ENCODE data around the gene SOD1.
"Not testable (repeated sequence)": the region's sequence is repeated elsewhere in the genome, so short reads cannot be mapped to it uniquely, and the experiment has no call there.

The SOD1 gene

DNA sequence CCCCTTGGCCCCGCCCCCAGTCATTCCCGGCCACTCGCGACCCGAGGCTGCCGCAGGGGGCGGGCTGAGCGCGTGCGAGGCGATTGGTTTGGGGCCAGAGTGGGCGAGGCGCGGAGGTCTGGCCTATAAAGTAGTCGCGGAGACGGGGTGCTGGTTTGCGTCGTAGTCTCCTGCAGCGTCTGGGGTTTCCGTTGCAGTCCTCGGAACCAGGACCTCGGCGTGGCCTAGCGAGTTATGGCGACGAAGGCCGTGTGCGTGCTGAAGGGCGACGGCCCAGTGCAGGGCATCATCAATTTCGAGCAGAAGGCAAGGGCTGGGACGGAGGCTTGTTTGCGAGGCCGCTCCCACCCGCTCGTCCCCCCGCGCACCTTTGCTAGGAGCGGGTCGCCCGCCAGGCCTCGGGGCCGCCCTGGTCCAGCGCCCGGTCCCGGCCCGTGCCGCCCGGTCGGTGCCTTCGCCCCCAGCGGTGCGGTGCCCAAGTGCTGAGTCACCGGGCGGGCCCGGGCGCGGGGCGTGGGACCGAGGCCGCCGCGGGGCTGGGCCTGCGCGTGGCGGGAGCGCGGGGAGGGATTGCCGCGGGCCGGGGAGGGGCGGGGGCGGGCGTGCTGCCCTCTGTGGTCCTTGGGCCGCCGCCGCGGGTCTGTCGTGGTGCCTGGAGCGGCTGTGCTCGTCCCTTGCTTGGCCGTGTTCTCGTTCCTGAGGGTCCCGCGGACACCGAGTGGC lies at the start of gene SOD1:
Gene SOD1 (plus strand): TSS at position 158 of the 723 bp plus-strand sequence. CDS start 77 bp downstream, at position 235.
- peak; percentile 63 for DNase-seq (ENCODE audit: low read depth, low spot score)

DNA sequence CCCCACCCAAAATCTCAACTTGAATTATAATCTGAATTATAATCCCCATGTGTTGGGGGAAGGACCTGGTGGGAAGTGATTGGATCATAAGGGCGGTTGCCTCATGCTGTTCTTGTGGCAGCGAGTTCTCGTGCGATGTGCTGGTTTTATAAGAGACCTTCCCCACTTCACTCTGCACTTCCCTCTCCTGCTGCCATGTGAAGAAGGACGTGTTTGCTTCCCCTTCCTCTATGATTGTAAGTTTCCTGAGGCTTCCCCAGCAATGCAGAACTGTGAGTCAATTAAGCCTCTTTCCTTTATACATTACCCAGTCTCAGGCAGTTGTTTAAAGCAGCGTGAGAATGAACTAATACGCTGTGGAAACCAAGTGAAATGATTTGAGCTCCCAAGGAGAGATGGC lies 48.0 kb upstream of the SOD1 start:
- no peak for DNase-seq (ENCODE audit: low read depth, low spot score)

DNA sequence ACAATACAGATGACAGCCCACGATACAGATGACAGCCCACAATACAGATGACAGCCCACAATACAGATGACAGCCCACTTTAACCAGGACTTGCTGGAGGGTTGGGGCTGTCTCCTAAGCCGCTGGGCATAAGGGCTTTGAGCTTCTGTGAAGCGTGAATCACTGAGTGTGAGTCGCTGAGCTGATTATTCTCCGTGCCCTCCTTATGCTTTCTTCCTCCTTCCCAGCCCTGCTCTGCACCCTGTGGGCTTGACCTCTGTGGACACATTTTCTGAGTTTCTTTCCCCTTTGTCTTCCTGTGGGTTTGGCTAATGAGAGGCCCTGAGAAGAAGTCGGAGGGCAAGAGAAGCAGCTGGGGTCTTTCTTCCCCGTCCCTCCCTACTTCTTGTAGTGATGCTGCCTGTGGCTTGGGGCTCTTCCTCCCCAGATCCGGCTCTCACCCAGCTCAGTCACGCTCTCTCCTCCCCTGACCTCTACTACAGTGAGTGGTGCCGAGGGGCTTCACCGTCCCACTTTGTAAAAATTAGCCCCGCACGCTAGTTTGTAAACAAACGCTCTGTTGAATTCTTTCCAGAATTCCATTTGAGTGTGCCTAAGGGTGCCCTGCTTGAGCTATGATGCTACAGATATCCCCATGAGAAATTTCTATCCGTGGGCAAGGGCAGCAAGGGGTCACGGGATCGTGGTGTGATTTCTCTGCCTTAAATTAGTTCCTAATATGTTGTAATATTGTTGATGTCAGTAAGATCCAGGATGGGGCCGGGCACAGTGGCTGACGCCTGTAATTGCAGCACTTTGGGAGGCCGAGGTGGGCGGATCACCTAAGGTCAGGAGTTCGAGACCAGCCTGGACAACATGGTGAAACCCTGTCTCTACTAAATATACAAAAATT lies 46.4 kb upstream of the SOD1 start:
- DNase-seq (ENCODE audit: low read depth, low spot score) = no peak

DNA sequence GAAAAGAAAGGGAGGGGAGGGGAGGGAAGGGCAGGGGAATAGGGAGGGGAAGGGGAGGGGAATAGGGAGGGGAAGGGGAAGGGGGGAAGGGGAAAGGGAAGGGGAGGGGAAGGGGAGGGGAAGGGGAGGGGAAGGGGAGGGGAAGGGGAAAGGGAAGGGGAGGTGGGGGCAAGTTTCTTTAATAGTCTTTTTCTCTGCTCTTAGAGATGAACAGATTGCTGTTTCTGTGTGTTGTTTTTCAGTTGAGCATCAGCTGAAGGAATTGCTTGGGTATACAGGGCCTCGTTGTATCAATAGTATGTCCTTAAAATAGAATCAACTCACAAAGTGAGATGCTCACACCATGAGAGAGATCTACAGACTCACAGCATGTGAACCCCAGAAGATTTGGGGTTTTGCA lies 44.8 kb upstream of the SOD1 start:
- DNase-seq (ENCODE audit: low read depth, low spot score) = no peak

DNA sequence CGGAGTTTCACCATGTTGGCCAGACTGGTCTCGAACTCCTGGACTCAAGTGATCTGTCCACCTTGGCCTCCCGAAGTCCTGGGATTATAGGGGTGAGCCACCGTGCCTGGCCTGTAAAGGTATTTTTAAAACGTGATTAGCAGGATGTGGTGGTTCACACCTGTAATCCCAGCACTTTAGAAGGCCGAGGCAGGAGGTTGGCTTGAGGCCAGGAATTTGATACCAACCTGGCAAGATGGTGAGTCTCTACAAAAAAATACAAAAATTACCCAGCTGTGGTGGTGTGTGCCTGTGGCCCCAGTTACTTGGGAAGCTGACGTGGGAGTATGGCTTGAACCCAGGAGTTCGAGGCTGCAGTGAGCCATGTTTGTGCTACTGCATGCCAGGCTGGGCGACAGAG lies 43.3 kb upstream of the SOD1 start:
- no peak for DNase-seq (ENCODE audit: low read depth, low spot score)

DNA sequence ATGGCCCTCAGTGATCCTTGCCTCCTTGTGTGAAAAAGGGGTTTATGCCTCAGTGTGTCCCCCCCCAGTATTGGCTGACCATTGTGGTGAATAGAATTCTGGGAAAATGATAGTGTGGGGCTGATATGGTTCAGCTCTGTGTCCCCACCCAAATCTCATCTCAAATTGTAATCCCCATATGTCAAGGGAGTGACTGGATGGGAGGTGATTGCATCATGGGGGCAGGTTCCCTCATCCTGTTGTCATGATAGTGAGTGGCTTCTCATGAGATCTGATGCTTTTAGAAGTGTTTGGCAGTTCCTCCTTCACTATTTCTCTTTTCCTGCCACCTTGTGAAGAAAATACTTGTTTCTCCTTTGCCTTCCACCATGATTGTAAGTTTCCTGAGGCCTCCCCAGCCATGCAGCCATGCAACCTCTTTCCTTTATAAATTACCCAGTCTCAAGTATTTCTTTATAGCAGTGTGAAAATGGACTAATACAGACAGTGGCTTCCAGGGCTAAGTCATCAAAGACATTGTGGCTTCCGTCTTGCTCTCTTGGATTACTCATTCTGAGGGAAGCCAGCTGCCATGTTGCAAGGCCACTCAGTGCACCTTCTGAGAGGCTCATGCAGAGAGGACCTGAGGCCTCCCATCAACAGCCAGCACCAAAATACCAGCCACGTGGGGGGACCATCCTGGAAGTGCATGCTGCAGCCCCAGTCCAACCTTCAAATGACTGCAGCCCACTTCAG lies 40.6 kb upstream of the SOD1 start:
- DNase-seq (ENCODE audit: low read depth, low spot score) = no peak

DNA sequence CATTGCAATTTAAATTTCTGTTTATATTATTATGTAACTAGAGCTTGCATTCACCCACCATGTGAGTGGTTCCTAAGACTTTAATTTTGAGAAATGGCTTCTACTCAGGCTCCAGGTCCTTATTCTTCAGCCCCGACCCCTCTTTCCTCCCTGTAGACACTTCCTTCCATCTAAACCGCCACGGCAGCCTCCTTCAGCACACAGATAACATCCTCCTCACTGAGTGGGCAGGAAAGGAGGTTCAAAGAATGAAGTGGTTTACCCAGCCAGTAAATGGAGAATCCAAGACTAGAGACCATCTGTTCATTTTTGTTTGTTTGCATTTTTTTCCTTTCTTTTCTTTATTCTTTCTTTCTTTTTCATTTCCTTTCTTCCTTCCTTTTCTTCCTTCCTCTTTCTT lies 37.1 kb upstream of the SOD1 start:
- DNase-seq (ENCODE audit: low read depth, low spot score) = no peak

DNA sequence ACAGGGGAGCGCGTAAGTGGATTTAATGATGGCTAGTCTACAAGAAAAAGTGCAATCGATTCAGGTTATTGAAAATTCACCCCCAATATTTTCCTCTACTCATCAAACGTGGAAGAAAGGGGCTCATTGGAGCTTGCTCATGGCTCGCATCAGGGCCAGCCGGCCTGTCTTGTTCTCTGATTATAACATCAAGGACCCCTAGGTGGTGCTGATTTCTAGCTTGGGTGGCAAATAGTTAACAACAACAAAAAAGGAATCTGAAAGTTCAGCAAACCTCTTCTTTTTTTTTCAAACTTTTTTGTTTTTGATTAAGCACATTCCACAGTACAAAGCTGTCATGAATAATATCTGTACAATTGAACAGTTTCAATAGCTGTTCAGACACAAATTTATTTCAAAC lies 35.8 kb upstream of the SOD1 start:
- DNase-seq (ENCODE audit: low read depth, low spot score) = no peak

DNA sequence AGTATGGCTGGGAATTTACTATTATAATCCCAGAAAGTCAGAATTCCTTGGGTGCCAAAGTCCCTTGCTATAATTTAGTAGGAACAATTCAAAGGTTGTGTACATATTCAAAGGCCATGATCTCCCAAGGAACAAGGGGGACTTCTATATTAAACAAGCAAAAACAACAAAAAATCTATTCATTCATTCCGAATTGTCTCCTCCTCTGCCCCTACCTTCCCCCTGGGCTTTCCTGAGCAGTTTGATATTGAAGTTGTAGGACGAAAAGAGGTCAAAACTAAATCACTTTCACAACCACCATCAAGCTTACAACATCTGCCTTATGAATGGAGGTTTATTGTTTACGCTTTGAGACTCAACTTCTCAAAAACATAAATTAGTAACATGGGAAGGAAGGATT lies 35.3 kb upstream of the SOD1 start:
- no peak for DNase-seq (ENCODE audit: low read depth, low spot score)

DNA sequence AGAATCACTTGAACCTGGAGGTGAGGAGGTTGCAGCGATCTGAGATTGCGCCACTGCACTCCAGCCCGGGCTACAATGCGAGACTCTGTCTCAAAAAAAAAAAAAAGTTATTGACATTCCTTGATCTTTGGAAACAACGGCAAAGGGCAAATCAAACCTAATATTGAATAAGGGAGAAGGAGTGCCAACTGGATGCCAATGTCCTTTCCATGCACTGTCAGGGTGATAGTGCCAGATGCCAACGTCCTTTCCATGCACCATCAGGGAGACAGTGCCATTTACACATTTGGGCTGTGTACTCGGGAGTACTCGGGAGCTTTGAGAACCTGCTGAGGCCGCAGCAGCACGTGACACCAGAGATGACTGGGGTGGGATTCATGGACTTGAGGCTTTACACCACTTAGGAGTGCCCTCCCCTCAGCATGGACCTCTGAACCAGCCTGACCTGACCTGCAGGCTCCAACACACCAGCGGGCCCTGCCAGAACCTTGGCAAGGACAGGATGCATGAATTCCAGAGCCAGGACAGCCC lies 34.5 kb upstream of the SOD1 start:
- no peak for DNase-seq (ENCODE audit: low read depth, low spot score)

DNA sequence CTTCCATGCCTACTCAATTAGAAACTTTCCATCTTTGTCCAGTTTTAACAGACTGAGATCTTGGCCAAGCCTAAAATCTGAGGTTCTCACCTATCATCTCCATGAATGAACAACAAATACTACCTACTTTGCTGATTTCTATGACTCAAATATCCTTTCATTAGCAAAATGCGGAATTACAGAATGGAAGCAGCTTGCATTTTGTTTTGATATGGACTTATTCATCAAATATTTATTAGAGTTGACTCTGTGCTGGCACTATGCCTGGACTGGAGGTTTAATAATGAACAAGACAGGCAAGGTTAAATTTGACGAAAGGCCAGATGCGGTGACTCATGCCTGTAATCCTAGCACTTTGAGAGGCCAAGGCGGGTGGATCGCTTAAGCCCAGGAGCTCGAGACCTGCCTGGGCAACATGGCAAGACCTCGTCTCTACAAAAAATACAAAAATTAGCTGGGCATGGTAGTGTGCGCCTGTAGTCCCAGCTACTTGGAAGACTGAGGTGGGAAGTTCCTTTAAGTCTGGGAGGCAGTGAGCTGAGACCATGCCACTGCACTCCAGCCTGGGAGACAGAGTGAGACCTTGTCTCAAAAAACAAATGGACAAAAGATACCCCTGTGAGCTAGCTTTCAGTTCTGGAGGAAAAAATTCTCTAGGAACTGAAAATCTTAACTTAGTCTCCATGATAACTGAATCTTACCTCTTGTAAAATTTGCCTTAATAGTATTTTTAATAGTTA lies 29.4 kb upstream of the SOD1 start:
- no peak for DNase-seq (ENCODE audit: low read depth, low spot score)

DNA sequence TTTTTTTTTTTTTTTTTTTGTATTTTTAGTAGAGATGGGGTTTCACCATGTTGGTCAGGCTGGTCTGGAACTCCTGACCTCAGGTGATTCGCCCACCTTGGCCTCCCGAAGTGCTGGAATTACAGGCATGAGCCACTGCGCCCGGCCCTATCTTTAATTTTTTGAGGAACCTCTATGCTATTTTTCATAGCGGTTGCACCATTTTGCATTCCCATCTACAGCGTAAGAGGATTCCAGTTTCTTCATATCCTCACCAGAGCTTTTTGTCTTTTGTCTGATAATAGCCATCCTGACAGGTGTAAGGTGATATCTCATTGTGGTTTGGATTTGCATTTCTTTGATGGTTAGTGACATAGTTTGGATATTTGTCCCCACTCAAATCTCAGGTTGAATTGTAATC lies 27.6 kb upstream of the SOD1 start:
- not testable (repeated sequence) for DNase-seq (ENCODE audit: low read depth, low spot score)

DNA sequence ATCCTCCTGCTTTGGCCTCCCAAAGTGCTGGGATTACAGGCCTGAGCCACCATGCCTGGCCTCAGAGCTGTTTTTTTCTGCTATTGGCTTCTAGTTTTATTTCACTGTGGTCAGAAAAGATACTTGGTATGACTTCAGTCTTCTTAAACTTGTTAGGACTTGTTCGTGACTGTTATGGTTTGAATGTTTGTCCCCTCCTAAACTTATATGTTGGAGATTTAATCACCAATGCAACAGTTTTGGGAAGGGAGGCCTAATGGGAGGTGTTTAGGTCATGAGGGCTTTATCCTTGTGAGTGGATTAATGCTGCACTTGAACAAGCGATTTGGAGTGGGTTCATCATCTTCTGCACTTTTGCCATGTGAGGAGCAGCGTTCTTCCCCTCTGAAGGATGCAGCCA lies 24.5 kb upstream of the SOD1 start:
- no peak for DNase-seq (ENCODE audit: low read depth, low spot score)

DNA sequence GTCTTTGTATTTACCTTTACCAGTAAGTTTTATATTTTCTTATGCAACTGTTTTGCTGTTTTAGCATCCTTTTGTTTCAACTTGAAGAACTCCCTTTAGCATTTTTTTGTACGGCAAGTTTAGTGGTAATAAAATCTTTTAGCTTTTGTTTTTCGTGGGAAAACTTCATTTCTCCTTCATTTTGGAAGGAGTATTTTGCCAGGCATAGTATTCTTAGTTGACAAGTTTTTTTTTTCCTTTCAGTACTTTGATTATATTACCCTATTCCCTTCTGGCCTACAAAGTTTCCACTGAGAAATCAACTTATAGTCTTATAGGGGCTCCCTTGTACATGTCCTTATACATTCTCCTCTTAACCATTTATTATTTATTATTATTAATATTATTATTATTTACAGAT lies 22.6 kb upstream of the SOD1 start:
- DNase-seq (ENCODE audit: low read depth, low spot score) = no peak

DNA sequence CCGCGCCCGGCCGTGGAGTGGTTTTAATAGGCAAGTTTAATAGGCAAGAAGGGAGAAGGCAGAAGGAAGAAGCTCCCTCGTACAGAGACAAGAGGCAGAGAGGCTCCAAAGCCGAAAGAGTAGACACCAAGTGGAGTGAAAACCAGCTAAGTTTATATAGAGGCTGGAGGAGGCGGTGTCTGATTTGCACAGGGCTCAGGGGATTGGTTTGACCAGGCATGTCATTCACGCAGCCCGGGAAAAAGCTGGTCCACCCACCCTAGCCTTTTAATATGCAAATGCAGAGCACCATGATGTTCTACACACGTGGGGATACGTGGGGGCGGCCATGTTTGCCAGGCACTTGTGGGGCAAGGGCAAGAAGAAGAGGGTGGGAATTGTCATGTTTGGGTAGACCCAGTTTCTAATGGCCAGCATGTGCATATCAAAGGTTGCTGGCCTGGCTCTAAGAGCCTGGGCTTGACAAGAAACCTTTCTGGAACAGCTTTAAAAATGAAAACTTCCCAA lies 18.0 kb upstream of the SOD1 start:
- no peak for DNase-seq (ENCODE audit: low read depth, low spot score)

DNA sequence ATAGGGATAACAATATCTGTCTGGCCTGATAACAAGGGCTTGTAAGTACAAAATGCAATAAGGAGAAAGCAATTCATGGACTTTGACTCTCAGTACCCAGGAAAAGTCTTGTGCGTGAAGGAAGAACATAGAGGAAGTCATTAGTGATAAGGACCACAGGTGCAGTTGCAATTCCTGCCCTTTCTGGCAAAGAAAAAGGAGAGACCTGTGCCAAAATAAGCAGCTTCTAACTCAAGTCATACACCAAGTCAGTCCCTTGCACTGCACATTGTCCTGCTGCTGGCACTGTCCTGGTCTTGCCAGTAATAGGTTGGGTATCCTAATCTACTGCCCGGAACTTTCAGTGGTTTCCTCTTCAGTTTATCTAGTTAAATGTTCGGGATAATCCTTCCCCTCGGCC lies 14.8 kb upstream of the SOD1 start:
- no peak for DNase-seq (ENCODE audit: low read depth, low spot score)

DNA sequence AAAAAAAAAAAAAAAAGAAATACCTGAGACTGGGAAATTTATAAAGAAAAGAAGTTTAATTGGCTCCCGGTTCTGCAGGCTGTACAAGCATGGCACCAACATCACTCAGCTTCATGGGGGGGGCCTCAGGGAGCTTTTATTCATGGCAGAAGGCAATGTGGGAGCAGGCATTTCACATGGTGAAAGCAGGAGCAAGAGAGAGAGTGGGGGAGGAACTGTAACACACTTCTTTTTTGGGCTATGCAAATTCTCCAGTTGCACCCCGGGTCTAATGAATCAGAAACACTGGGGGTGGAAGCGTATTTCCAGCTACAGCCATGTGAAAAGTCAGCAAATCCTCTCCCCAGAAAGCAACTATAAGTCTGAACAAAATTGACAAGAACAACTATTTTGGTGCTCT lies 11.8 kb upstream of the SOD1 start:
- no peak for DNase-seq (ENCODE audit: low read depth, low spot score)

DNA sequence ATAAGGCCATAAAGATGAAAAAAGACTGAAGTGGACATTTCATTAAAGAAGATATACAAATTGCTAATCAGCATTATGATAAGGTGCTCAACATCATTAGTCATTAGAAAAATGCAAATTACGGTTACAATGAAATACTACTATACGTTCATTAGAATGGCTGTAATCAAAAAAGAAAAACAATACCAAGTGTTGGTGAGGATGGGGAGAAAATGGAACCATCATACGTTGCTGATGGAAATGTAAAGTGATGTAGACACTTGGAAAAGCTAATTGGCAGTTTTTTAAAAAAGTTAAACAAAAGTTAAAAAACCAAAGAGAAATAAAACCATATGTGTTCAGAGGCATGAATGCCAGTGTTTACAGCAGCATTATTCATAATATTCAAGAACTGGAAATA lies 8.6 kb upstream of the SOD1 start:
- DNase-seq (ENCODE audit: low read depth, low spot score) = no peak

DNA sequence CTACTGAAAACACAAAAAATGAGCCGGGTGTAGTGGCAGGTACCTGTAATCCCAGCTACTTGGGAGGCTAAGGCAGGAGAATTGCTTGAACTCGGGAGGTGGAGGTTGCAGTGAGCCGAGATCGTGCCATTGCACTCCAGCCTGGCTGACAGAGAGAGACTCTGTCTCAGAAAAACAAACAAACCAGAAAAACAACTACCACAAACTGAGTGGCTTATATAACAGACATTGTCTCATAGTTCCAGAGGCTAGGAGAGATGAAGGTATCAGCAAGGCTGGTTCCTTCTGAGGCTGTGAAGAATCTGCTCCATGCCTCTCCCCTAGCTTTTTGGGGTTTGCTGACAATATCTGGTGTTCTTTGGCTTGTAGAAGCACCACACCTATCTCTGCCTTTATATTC lies 8.0 kb upstream of the SOD1 start:
- DNase-seq (ENCODE audit: low read depth, low spot score) = not testable (repeated sequence)

DNA sequence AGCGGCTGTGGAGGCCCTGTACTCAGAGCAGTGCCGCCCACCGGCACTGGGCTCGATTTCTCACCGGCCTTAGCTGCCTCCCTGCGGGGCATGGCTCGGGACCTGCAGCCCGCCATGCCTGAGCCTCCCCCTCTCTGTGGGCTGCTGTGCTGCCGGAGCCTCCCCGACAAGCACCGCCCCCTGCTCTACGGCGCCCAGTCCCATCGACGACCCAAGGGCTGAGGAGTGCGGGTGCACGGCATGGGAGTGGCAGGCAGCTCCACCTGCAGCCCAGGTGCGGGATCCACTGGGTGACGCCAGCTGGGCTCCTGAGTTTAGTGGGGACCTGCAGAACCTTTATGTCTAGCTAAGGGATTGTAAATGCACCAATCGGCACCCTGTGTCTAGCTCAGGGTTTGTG lies 5.2 kb upstream of the SOD1 start:
- no peak for DNase-seq (ENCODE audit: low read depth, low spot score)
